ENCODE data around the gene TOR1A. TPM values are rescaled to one million over a fixed set of nuclear protein-coding genes. Genes with fewer than 3 reads are reported as not detected.

The TOR1A gene
- total and polyA plus RNA-seq, 2 experiments from 2014 or later: 23.6 to 45.7 TPM

GRCh38 chr9:129809346-129809745 is 14.6 kb downstream of the TOR1A start:
- peaks cover 6% of the 10 kb centered on the region for H3K27me3 Mint-ChIP-seq (ENCODE audit: insufficient read depth, low read depth, poor library complexity)
- H3F3A ChIP-seq (replicated peaks; ENCODE audit: low read depth): peaks cover 18% of the 10 kb centered on the region; the same call in 1 of the 2 replicates
- ATAC-seq: no peak
- peaks cover 20% of the 10 kb centered on the region for H4K20me1 ChIP-seq (replicated peaks; ENCODE audit: insufficient read depth)
- no peak for DNase-seq (ENCODE audit: low spot score)
- peaks cover under 1% of the 10 kb centered on the region; the same call in 1 of the 3 replicates for H3K4me1 Mint-ChIP-seq
- TF ChIP-seq JUNB (IDR thresholded peaks at IDR 0.05; ENCODE audit: unreplicated experiment) (no peak), EZH2 (IDR thresholded peaks at IDR 0.05; ENCODE audit: low read depth, unreplicated experiment) (no peak), REST (IDR thresholded peaks at IDR 0.05; ENCODE audit: unreplicated experiment) (no peak), POLR2AphosphoS5 (IDR thresholded peaks at IDR 0.05; ENCODE audit: low read depth) (no peak), NANOG (IDR thresholded peaks at IDR 0.05; ENCODE audit: borderline replicate concordance) (no peak), STAT1 (IDR thresholded peaks at IDR 0.05; ENCODE audit: unreplicated experiment) (no peak), ZNF114 (CRISPR knock-in tag; IDR thresholded peaks at IDR 0.05) (no peak), ETS1 (IDR thresholded peaks at IDR 0.05) (no peak), ZNF331 (CRISPR knock-in tag; IDR thresholded peaks at IDR 0.05; ENCODE audit: low read depth) (no peak), CTCF (conservative IDR thresholded peaks at IDR 0.05; ENCODE audit: low read depth in 2 of 2) (no peak), CREB1 (CRISPR knock-in tag; IDR thresholded peaks at IDR 0.05; ENCODE audit: low read depth) (no peak), ZNF462 (CRISPR knock-in tag; IDR thresholded peaks at IDR 0.05) (no peak), EZH2phosphoT487 (IDR thresholded peaks at IDR 0.05; ENCODE audit: unreplicated experiment) (no peak)
- no peak overlapping the region for H3K4me3 ChIP-seq
- H3K36me3 ChIP-seq (ENCODE audit: insufficient read depth): no peaks in the 10 kb centered on the region; the same call in 1 of the 2 replicates
- H3K4me2 ChIP-seq: no peak overlapping the region
- no peaks in the 10 kb centered on the region for H3K27me3 ChIP-seq (ENCODE audit: insufficient read depth)
- H3K4me1 ChIP-seq (ENCODE audit: insufficient read depth): no peaks in the 10 kb centered on the region; the same call in 1 of the 2 replicates
- peaks cover 62% of the 10 kb centered on the region for H3K36me3 Mint-ChIP-seq (ENCODE audit: low read depth)
- no peak overlapping the region for H3K4me3 Mint-ChIP-seq
- peaks cover 18% of the 10 kb centered on the region for H3K79me2 ChIP-seq (replicated peaks; ENCODE audit: insufficient read depth)
- no peak overlapping the region for H3K27ac ChIP-seq (ENCODE audit: low read depth)
- H3K9me2 ChIP-seq (ENCODE audit: insufficient read depth): no peaks in the 10 kb centered on the region
- no peak overlapping the region for H2AFZ ChIP-seq
- no peak overlapping the region for H3K27ac Mint-ChIP-seq
- H3K9me3 Mint-ChIP-seq: no peaks in the 10 kb centered on the region

Measured in GM23338 (cell line).